Mesodermal cell (in vitro differentiated cells): ENCODE results near the gene PGS1.

Experiments
- H3K27ac ChIP-seq: 2 replicates; pipeline ENCODE4 v1.7.0; 2013; ENCODE audit warnings: mild to moderate bottlenecking, low read depth, low read length, moderate library complexity; ENCODE audit not compliant: severe bottlenecking
- H3K36me3 ChIP-seq: 2 replicates; pipeline ENCODE4 v1.7.1; 2013; ENCODE audit warnings: mild to moderate bottlenecking, low read length, moderate library complexity; ENCODE audit not compliant: control insufficient read depth, insufficient read depth
- H3K4me1 ChIP-seq: one replicate; pipeline ENCODE4 v1.7.1; 2013; ENCODE audit warnings: mild to moderate bottlenecking, low read length; ENCODE audit not compliant: insufficient read depth, control insufficient read depth, poor library complexity, severe bottlenecking
- H3K4me3 ChIP-seq: 2 replicates; pipeline ENCODE4 v1.7.0; 2013; ENCODE audit warnings: low read length, control low read depth, mild to moderate bottlenecking; ENCODE audit not compliant: insufficient read depth, poor library complexity, severe bottlenecking; ENCODE audit errors: extremely low read depth
- H3K9me3 ChIP-seq: 2 replicates; pipeline ENCODE4 v1.7.1; 2013; ENCODE audit warnings: mild to moderate bottlenecking, low read length, moderate library complexity; ENCODE audit not compliant: control insufficient read depth
- WGBS, 2 experiments: methylation state at CpG; one replicate each; pipeline ENCODE4 v1.1.5; 2013; ENCODE audit warnings: missing lambda C conversion rate in 2 of 2; ENCODE audit not compliant: insufficient coverage in 2 of 2; 5-methylcytosine and 5-hydroxymethylcytosine counted together

Gene PGS1

DNA sequence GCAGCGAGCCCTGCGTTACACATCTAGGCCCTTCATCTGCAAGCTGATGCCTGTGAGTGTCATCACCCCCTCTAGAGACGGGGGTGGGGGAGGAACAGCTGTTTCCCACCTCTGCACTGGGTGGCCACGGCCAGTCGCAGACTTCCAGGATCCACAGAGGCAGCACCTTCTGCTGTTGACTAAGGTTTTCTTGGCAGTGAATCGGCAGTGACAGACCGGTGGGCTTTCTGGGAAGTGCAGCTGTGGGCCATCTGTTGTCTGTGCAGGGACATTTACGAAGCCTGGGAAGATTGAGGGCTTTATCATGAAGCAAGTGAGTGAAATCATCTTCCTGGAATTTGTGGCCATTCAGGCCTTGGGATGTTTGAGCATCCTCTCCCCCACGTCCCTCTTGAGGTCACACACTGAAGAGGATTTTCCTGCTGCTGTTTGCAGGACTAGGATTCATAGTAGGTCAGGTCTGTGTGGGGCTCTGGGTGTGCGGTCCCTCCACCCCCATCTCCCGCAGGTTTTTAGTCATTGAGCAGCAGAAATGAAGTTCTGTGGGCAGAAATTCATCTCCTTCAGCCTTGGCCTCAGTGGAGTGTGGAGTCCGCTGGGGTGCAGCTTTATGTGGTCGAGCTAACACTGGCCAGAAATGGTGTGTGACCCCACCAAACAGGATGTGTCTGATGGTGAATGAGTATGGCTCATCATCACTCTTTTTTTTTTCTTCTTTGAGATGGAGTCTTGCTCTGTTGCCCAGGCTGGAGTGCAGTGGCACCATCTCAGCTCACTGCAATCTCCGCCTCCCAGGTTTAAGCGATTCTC lies 12.0 kb downstream of the PGS1 start:
- no peak overlapping the region for H3K4me3 ChIP-seq
- H3K36me3 ChIP-seq, result peaks cover 42% of the 10 kb centered on the region
- no peaks in the 10 kb centered on the region for H3K9me3 ChIP-seq
- peak overlapping the region; percentile 81 for H3K27ac ChIP-seq
- 56 to 70% methylated on average over 9 to 12 of the region's 15 CpGs for WGBS, 2 experiments
- peaks cover 45% of the 10 kb centered on the region for H3K4me1 ChIP-seq

- 94 to 99% methylated on average over 10 to 11 of the region's 11 CpGs for WGBS, 2 experiments
- H3K4me1 ChIP-seq, result peaks cover 39% of the 10 kb centered on the region
- H3K4me3 ChIP-seq, result no peak overlapping the region
- H3K27ac ChIP-seq, result peak overlapping the region; percentile 81
- H3K36me3 ChIP-seq, result peaks cover 48% of the 10 kb centered on the region
- H3K9me3 ChIP-seq, result no peaks in the 10 kb centered on the region
These were observed 12.6 kb downstream of the PGS1 start for GRCh38 chr17:78391051-78391431.

- Histone ChIP-seq H3K27ac (peak overlapping the region; percentile 60), H3K36me3 (peaks cover 52% of the 10 kb centered on the region), H3K9me3 (no peaks in the 10 kb centered on the region), H3K4me3 (no peak overlapping the region), H3K4me1 (peaks cover 39% of the 10 kb centered on the region)
- 80 to 93% methylated on average over 3 to 4 of the region's 4 CpGs for WGBS, 2 experiments
These were observed 13.4 kb downstream of the PGS1 start for GRCh38 chr17:78391843-78392242.

- Histone ChIP-seq H3K36me3 (peaks cover 56% of the 10 kb centered on the region), H3K4me1 (peaks cover 43% of the 10 kb centered on the region), H3K4me3 (no peak overlapping the region), H3K27ac (no peak overlapping the region), H3K9me3 (no peaks in the 10 kb centered on the region)
- 94 to 95% methylated on average over 3 to 4 of the region's 6 CpGs for WGBS, 2 experiments
These were observed 13.8 kb downstream of the PGS1 start for GRCh38 chr17:78392295-78392694.

- H3K36me3 ChIP-seq, result peaks cover 60% of the 10 kb centered on the region
- peaks cover 46% of the 10 kb centered on the region for H3K4me1 ChIP-seq
- no peak overlapping the region for H3K27ac ChIP-seq
- H3K9me3 ChIP-seq, result no peaks in the 10 kb centered on the region
- H3K4me3 ChIP-seq, result no peak overlapping the region
- WGBS, 2 experiments, result 95 to 97% methylated on average over 4 of the region's 4 CpGs
These were observed 15.1 kb downstream of the PGS1 start for GRCh38 chr17:78393575-78393974.

DNA sequence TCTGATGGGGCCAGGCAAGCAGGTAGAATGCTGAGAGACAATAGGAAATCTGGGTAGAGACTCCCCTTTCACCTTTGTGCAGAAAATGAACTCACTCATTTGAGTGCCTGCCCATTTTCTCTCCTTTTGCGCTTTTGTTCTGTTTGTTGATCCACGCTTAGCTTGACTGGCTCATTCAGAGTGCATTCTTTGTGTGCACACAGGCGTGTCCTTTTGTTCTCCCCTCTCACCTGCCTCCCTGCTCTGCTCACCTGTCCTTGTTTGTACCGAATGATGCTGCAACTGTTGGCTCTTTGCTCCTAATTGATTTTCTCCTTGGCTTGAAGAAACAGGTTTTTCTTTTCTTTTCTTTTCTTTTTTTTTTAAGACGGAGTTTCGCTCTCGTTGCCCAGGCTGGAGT lies 15.8 kb downstream of the PGS1 start:
- no peaks in the 10 kb centered on the region for H3K9me3 ChIP-seq
- peaks cover 46% of the 10 kb centered on the region for H3K4me1 ChIP-seq
- WGBS, 2 experiments, result 92 to 97% methylated on average over 5 to 6 of the region's 7 CpGs
- no peak overlapping the region for H3K4me3 ChIP-seq
- peaks cover 60% of the 10 kb centered on the region for H3K36me3 ChIP-seq
- no peak overlapping the region for H3K27ac ChIP-seq

DNA sequence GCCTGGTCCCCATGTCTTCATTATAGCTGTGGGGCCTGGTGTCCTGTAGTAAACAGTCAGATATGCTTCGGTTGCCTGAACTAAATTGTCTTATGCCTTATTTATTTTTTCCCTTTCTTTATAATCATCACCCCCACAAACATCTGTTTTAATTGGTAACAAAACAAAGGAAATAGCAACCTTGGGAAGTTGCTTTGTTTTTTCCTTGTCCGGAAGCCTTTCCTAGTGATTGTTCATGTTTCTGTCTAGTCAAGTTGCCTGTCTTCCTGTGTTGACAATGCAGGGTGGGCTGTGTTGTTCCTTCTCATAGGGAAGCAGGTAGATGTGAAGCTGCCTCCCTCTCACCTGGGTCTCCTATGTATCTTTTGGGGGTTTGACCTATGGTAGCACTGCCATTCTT lies 16.7 kb downstream of the PGS1 start:
- Histone ChIP-seq H3K4me1 (peaks cover 45% of the 10 kb centered on the region), H3K27ac (no peak overlapping the region), H3K9me3 (no peaks in the 10 kb centered on the region), H3K36me3 (peaks cover 68% of the 10 kb centered on the region), H3K4me3 (no peak overlapping the region)
- WGBS, 2 experiments, result 88 to 100% methylated on average over 1 to 2 of the region's 2 CpGs

- Histone ChIP-seq H3K36me3 (peaks cover 83% of the 10 kb centered on the region), H3K9me3 (no peaks in the 10 kb centered on the region), H3K4me3 (no peak overlapping the region), H3K27ac (peak overlapping the region; percentile 23), H3K4me1 (peaks cover 43% of the 10 kb centered on the region)
- 92 to 98% methylated on average over 9 to 11 of the region's 14 CpGs for WGBS, 2 experiments
These were observed 18.2 kb downstream of the PGS1 start for GRCh38 chr17:78396441-78397337.

- 75 to 84% methylated on average over 4 to 8 of the region's 13 CpGs for WGBS, 2 experiments
- H3K4me3 ChIP-seq, result no peak overlapping the region
- H3K36me3 ChIP-seq, result peaks cover 89% of the 10 kb centered on the region
- no peak overlapping the region for H3K27ac ChIP-seq
- no peaks in the 10 kb centered on the region for H3K9me3 ChIP-seq
- peaks cover 34% of the 10 kb centered on the region for H3K4me1 ChIP-seq
These were observed 19.2 kb downstream of the PGS1 start for GRCh38 chr17:78397681-78398101.

DNA sequence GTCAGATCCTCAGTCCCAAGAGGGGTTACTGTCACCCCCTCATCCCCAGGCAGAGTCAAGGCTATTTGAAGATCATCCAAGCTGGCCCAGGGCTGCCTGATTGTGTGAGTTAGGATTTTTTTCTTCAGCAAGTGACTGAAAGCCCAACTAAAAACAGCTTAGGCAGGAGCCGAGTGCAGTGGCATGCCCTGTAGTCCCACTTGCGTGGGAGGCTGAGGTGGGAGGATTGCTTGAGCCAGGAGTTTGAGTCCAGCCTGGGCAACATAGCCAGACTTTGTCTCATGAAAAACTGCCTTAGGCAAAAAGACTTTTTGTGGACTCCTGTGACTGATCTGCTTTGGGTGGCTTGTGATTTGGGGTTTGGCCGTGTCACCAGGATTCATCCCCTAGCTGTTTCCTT lies 19.9 kb downstream of the PGS1 start:
- Histone ChIP-seq H3K9me3 (no peaks in the 10 kb centered on the region), H3K4me3 (no peak overlapping the region), H3K27ac (no peak overlapping the region), H3K36me3 (peaks cover 91% of the 10 kb centered on the region), H3K4me1 (peaks cover 34% of the 10 kb centered on the region)
- WGBS, 2 experiments, result 96 to 100% methylated on average over 2 to 3 of the region's 3 CpGs
